Lung (tissue), 12 donors: Measurements from ENCODE around the gene TOLLIP. TPM values are rescaled to one million over a fixed set of nuclear protein-coding genes. Genes with fewer than 3 reads are reported as not detected.
A peak's percentile ranks its signal among the peaks of the same experiment; 100 is the strongest.

Experiments
- ATAC-seq: fragments of 200-7000 bp; cut with Tn5 transposase; one replicate; pipeline ENCODE4 v1.9.1; 2020; ENCODE audit warnings: moderate number of reproducible peaks; ENCODE audit not compliant: insufficient read depth, low FRiP score
- DNase-seq, 3 donors: peaks; one replicate each; pipeline ENCODE4 v3.0.0-alpha.2; 2013 to 2017
- H3K27ac ChIP-seq, 2 donors: one replicate each; pipeline ENCODE4 v1.5.1; 2013; ENCODE audit warnings: mild to moderate bottlenecking in 2 of 2, moderate library complexity in 2 of 2, control low read depth in 1 of 2, inconsistent platforms in 1 of 2, low read depth in 1 of 2, low read length in 1 of 2
- H3K27me3 ChIP-seq, 3 donors: one replicate each; pipeline ENCODE4 v1.5.1; 2013; ENCODE audit warnings: low read length in 2 of 3; ENCODE audit not compliant: control insufficient read depth in 3 of 3, insufficient read depth in 3 of 3
- H3K36me3 ChIP-seq, 4 donors: one replicate each; pipeline ENCODE4 v1.5.1; 2013; ENCODE audit warnings: low read length in 4 of 4, mild to moderate bottlenecking in 1 of 4, moderate library complexity in 1 of 4; ENCODE audit not compliant: control insufficient read depth in 4 of 4, insufficient read depth in 4 of 4
- H3K4me1 ChIP-seq, 5 donors: one replicate each; pipeline ENCODE4 v1.5.1; 2013; ENCODE audit warnings: low read length in 5 of 5, mild to moderate bottlenecking in 2 of 5, moderate library complexity in 1 of 5; ENCODE audit not compliant: control insufficient read depth in 5 of 5, insufficient read depth in 5 of 5
- H3K4me3 ChIP-seq: one replicate; pipeline ENCODE4 v1.5.1; 2013; ENCODE audit warnings: mild to moderate bottlenecking, control low read depth, moderate library complexity
- H3K9ac ChIP-seq, 2 donors: one replicate each; pipeline ENCODE4 v1.5.1; 2013; ENCODE audit warnings: low read length in 2 of 2, control low read depth in 1 of 2; ENCODE audit not compliant: insufficient read depth in 1 of 2
- H3K9me3 ChIP-seq, 4 donors: one replicate each; pipeline ENCODE4 v1.5.1; 2013; ENCODE audit warnings: low read length in 3 of 4, mild to moderate bottlenecking in 1 of 4, moderate library complexity in 1 of 4; ENCODE audit not compliant: control insufficient read depth in 4 of 4, insufficient read depth in 3 of 4
- WGBS, 2 donors: extraction: QIAGEN DNeasy Blood & Tissue Kit; methylation state at CpG; one replicate each; pipeline ENCODE4 v1.1.7; 2013; 5-methylcytosine and 5-hydroxymethylcytosine counted together
- polyA plus RNA-seq, 2 donors: library from polyadenylated mRNA; stranded (reverse); fragments of 200-250 nt; gene quantifications; one replicate each; pipeline ENCODE4 v1.2.1, GENCODE V29; 2013
- total RNA-seq, 2 donors: library from RNA; depleted of rRNA in 1 of 2; stranded (reverse); fragments of >200 nt in 1 of 2; gene quantifications; one replicate each; pipeline ENCODE4 v1.2.1, GENCODE V29; 2014 to 2021
- TF ChIP-seq, protein P1 (sequence below): IDR thresholded peaks from 2 replicates; pipeline ENCODE4 v1.5.1; 2012; ENCODE audit warnings: mild to moderate bottlenecking; ENCODE audit errors: control extremely low read depth, extremely low read depth
- donor health status: control.
- donor health status: control.
- donor health status: Bipolar disorder and iron deficiency.
- donor health status: healthy.
- donor health status: DM: yes; HTN: yes; CAD: no.

Gene TOLLIP
- total and polyA plus RNA-seq, 4 donors = 26.9 to 79.4 (median 43.4) TPM

DNA sequence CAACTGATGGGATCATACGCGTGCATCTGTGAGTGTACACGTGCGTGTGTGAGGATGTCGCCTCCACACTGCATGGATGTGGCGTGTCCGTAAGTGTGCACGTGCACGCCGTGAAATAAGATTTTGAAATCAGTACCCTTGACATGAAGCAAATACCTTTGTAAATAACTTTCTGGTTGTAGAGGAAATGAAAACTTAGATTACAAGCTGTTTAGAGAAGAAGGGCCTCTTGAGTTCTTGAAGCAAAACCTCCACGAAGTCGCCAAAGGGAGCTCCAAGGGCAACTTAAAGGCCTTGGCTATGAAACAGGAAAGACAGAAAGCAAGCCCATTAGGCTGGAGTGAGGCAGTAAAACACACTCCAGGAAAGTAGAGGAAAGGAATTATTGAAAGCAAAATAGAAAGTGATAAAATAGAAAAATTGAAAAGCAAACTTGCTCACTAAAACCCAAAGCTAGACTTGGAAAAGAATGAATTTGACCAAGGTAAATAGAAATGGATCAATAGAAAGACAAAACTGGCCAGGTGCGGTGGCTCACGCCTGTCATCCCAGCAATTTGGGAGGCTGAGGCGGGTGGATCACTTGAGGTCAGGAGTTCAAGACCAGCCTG lies 29.7 kb upstream of the TOLLIP start:
- ATAC-seq = no peak
- WGBS, 2 donors = 58 to 72% methylated on average over 15 of the region's 15 CpGs
- DNase-seq = peak in 2 of 3 donors; percentile 27 to 46
- H3K9ac ChIP-seq = no peak overlapping the region
- H3K4me1 ChIP-seq = peaks cover 6 to 12% (median 9%) of the 10 kb centered on the region in 5 donors
- peaks cover 0 to 21% (median 3%) of the 10 kb centered on the region in 3 donors for H3K27me3 ChIP-seq
- no peak overlapping the region for H3K27ac ChIP-seq
- H3K36me3 ChIP-seq = no peaks in the 10 kb centered on the region
- H3K4me3 ChIP-seq = no peak overlapping the region
- TF ChIP-seq, protein P1, sequence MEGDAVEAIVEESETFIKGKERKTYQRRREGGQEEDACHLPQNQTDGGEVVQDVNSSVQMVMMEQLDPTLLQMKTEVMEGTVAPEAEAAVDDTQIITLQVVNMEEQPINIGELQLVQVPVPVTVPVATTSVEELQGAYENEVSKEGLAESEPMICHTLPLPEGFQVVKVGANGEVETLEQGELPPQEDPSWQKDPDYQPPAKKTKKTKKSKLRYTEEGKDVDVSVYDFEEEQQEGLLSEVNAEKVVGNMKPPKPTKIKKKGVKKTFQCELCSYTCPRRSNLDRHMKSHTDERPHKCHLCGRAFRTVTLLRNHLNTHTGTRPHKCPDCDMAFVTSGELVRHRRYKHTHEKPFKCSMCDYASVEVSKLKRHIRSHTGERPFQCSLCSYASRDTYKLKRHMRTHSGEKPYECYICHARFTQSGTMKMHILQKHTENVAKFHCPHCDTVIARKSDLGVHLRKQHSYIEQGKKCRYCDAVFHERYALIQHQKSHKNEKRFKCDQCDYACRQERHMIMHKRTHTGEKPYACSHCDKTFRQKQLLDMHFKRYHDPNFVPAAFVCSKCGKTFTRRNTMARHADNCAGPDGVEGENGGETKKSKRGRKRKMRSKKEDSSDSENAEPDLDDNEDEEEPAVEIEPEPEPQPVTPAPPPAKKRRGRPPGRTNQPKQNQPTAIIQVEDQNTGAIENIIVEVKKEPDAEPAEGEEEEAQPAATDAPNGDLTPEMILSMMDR = no peak
- H3K9me3 ChIP-seq = no peaks in the 10 kb centered on the region

DNA sequence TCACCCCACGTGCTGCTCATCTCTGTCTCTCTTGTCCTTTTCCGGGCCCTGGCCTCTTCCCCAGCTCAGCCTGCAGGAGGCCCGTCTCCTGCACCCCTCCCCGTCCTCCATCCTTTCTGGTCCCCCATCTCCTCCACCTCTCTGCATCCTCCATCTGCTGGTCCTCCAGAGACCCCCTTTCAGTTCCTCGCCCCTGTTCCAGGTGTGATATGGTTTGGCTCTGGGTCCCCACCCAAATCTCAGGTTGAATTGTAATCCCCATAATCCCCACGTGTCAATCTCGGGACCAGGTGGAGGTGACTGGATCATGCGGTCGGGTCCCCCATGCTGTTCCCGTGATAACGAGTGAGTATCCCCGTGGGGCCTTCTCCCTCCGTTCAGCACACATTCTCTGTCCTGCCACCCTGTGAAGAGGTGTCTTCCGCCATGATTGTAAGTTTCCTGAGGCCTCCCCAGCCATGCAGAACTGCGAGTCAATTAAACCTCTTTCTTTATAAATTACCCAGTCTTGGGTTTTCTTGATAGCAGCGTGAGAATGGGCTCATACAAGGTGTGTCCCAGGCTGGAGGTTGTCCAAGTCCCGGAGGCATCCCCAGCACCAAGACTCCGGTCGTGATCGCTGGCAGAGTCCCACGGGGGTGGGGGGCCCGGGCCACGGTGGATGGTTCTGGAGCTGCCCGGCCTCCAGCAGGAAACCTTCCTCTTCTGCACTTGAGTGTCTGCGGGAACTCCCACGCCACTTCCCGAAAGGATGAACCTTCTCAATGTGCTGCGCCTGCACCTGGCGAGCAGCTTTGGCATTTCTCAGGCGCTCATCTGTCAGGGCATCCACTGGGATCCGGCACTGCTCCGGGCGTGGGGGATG lies 29.0 kb upstream of the TOLLIP start:
- WGBS, 2 donors = 67 to 73% methylated on average over 33 of the region's 33 CpGs
- peaks cover 0 to 17% (median 5%) of the 10 kb centered on the region in 3 donors for H3K27me3 ChIP-seq
- no peaks in the 10 kb centered on the region for H3K36me3 ChIP-seq
- peaks cover 6 to 12% (median 9%) of the 10 kb centered on the region in 5 donors for H3K4me1 ChIP-seq
- H3K4me3 ChIP-seq = no peak overlapping the region
- H3K27ac ChIP-seq = no peak overlapping the region
- DNase-seq = no peak
- no peaks in the 10 kb centered on the region for H3K9me3 ChIP-seq
- TF ChIP-seq, protein P1 = no peak
- H3K9ac ChIP-seq = no peak overlapping the region
- no peak for ATAC-seq

DNA sequence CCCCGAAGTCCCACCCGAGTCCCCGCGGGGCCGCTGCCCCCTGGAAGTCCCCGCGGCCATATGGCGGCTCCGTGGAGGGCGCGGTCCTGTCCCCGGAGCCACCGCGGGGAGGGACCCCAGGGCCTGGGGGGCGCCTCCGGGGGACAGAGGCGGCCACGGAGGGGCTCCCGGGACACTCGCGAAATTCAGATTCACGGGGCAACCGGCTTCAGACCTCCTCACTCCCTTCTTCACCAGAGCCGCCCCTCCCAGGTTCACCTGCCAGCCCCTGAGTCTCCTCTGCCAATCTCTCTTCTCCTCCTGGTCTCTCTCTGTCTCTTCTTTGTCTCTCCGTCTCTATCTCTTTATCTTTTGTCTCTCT lies 28.2 kb upstream of the TOLLIP start:
- Histone ChIP-seq H3K9me3 (no peaks in the 10 kb centered on the region), H3K36me3 (no peaks in the 10 kb centered on the region), H3K4me1 (peaks cover 6 to 12% (median 9%) of the 10 kb centered on the region in 5 donors), H3K4me3 (no peak overlapping the region), H3K27me3 (peaks cover 0 to 17% (median 5%) of the 10 kb centered on the region in 3 donors), H3K9ac (no peak overlapping the region), H3K27ac (no peak overlapping the region)
- DNase-seq (no peak), ATAC-seq (no peak)
- TF ChIP-seq, protein P1 = no peak
- WGBS, 2 donors = 49 to 60% methylated on average over 20 to 25 of the region's 25 CpGs
